ENCODE data around the gene TMEM178A. TPM values are rescaled to one million over a fixed set of nuclear protein-coding genes. Genes with fewer than 3 reads are reported as not detected.

Gene TMEM178A
- total and polyA plus RNA-seq, 3 donors from 2014 or later = 1.9 to 5.7 (median 3.4) TPM

DNA sequence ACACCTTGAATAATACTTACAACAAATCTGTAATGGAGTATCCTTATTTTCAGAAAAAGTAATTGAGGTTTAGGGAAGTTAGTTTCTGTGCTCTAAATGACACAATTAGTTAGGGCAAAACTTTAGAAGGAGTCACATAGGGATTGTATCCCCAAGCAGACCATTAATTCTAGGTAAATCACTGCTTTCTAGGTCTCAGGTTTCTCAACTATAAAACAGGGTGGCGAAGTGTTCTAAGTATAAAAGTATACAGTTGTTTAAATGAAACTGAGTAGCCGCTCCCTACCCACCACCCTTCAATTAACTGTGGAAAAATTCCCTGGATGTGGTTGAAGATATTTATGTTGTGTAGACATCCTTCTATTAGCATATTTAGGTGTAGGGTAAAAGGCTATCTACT lies 19.9 kb upstream of the TMEM178A start:
- DNase-seq = no peak
- no peak for TF ChIP-seq CTCF (IDR thresholded peaks at IDR 0.05)
- no peak for TF ChIP-seq POLR2A (IDR thresholded peaks at IDR 0.05)
- Histone ChIP-seq H3K4me3 (no peak overlapping the region), H3K36me3 (ENCODE audit: low read depth, missing control alignments) (no peaks in the 10 kb centered on the region), H3K27ac (no peak overlapping the region), H3K27me3 (no peaks in the 10 kb centered on the region), H3K4me1 (no peaks in the 10 kb centered on the region), H3K9me3 (no peaks in the 10 kb centered on the region)
- 94 to 97% methylated on average over 2 of the region's 2 CpGs for WGBS, 2 donors
- intact Hi-C loops (cut with DNase I; ENCODE audit: low total_unique reads) = no loop called here

- Histone ChIP-seq H3K4me3 (no peak overlapping the region), H3K27me3 (no peaks in the 10 kb centered on the region), H3K9me3 (no peaks in the 10 kb centered on the region), H3K27ac (no peak overlapping the region), H3K36me3 (ENCODE audit: low read depth, missing control alignments) (no peaks in the 10 kb centered on the region), H3K4me1 (no peaks in the 10 kb centered on the region)
- DNase-seq = no peak
- intact Hi-C loops (cut with DNase I; ENCODE audit: low total_unique reads) = no loop called here
- WGBS, 2 donors = 87 to 97% methylated on average over 1 of the region's 1 CpG
- TF ChIP-seq POLR2A (IDR thresholded peaks at IDR 0.05) (no peak), CTCF (IDR thresholded peaks at IDR 0.05) (no peak)
These were observed 19.4 kb upstream of the TMEM178A start for GRCh38 chr2:39646267-39646666.

DNA sequence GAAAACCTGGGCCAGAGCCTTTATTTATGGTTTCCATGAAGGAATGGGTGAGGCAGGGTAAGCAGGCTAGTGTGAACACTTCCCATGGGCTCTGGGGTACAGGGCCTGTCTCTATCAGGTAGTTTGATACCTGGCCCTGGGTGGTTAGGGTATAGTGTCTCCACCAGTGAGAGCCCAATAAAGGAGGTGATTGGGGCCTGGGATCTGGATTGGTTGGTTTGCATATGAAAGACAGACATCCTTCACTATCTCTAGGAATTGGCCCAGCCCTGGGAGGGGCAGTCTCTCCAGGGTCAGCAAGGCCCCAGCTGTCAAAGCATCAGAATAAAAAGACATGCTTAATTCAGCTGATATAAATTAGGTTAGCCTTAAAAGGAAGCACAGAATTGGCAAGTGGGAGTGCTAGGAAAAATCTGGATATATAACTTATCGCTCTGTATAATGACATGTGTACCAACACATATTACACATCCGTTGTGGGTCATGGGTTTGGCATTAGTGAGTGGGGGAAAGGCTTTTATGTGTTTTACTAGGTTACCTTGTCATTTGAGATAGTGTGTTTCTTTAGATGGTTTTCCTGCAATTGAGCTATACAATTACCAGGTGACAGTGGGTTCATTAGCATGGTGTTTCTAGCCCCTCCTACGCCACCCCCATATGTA lies 18.5 kb upstream of the TMEM178A start:
- no peak for DNase-seq
- 89 to 90% methylated on average over 3 of the region's 3 CpGs for WGBS, 2 donors
- no peaks in the 10 kb centered on the region for H3K4me1 ChIP-seq

GRCh38 chr2:39648580-39648979 lies 17.1 kb upstream of the TMEM178A start:
- Histone ChIP-seq H3K9me3 (no peaks in the 10 kb centered on the region), H3K27me3 (no peaks in the 10 kb centered on the region), H3K27ac (no peak overlapping the region), H3K4me3 (no peak overlapping the region), H3K4me1 (no peaks in the 10 kb centered on the region), H3K36me3 (ENCODE audit: low read depth, missing control alignments) (no peaks in the 10 kb centered on the region)
- no peak for DNase-seq
- TF ChIP-seq POLR2A (IDR thresholded peaks at IDR 0.05) = no peak
- TF ChIP-seq CTCF (IDR thresholded peaks at IDR 0.05) = no peak
- intact Hi-C loops (cut with DNase I; ENCODE audit: low total_unique reads) = no loop called here

More for the DNA sequence above, 18.5 kb upstream of the TMEM178A start:
- intact Hi-C loops (cut with DNase I; ENCODE audit: low total_unique reads) = no loop called here
- Histone ChIP-seq H3K27ac (no peak overlapping the region), H3K4me3 (no peak overlapping the region), H3K9me3 (no peaks in the 10 kb centered on the region), H3K36me3 (ENCODE audit: low read depth, missing control alignments) (no peaks in the 10 kb centered on the region), H3K27me3 (no peaks in the 10 kb centered on the region)
- no peak for TF ChIP-seq CTCF (IDR thresholded peaks at IDR 0.05)
- no peak for TF ChIP-seq POLR2A (IDR thresholded peaks at IDR 0.05)

GRCh38 chr2:39649511-39649910 lies 16.2 kb upstream of the TMEM178A start:
- Histone ChIP-seq H3K4me3 (no peak overlapping the region), H3K9me3 (no peaks in the 10 kb centered on the region), H3K4me1 (no peaks in the 10 kb centered on the region), H3K36me3 (ENCODE audit: low read depth, missing control alignments) (no peaks in the 10 kb centered on the region), H3K27ac (no peak overlapping the region), H3K27me3 (no peaks in the 10 kb centered on the region)
- WGBS, 2 donors = 92 to 98% methylated on average over 2 of the region's 2 CpGs
- intact Hi-C loops (cut with DNase I; ENCODE audit: low total_unique reads) = no loop called here
- no peak for DNase-seq
- TF ChIP-seq CTCF (IDR thresholded peaks at IDR 0.05) = no peak
- no peak for TF ChIP-seq POLR2A (IDR thresholded peaks at IDR 0.05)
